NT2/D1 (cell line): ENCODE results near the gene HSPA4.

Experiments
- SUZ12 ChIP-seq: IDR thresholded peaks from 2 replicates; pipeline ENCODE4 v1.6.1; 2011; ENCODE audit not compliant: insufficient read length, insufficient read depth; ENCODE audit errors: extremely low read depth
- YY1 ChIP-seq: IDR thresholded peaks from 2 replicates; pipeline ENCODE4 v1.6.1; 2011; ENCODE audit not compliant: insufficient read length, insufficient read depth
- ZNF274 ChIP-seq: IDR thresholded peaks from 2 replicates; pipeline ENCODE4 v1.6.1; 2011; ENCODE audit warnings: mild to moderate bottlenecking, low read depth, low read length

DNA sequence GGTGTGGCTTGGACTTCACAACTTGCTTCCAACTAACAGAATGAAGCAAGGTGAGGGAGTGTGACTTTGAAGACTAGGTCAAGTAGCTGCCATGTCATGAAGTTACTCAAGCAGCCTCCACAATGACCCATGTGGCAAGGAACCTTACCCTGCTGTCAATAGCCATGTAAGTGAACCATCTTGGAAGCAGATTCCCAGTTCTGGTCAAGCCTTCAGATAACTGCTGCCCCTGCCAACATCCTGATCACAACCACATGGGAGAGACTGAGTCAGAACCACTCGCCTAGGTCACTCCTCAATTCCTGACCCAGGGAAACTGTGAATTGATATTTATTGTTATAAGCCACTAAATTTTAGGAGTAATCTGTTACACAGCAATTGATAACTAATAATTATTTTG lies 36.3 kb upstream of the HSPA4 start:
- no peak for TF ChIP-seq ZNF274
- no peak for TF ChIP-seq YY1
- no peak for TF ChIP-seq SUZ12
